NCI-H2081 treated with DMSO at 0.1 percent for 48 hours (cell line): ENCODE data around the gene NR4A3.
"Not testable (repeated sequence)": the region's sequence is repeated elsewhere in the genome, so short reads cannot be mapped to it uniquely, and the experiment has no call there.

Experiments
- DNase-seq: peaks from one replicate; lab custom pipeline; 2025; lab: John Stamatoyannopoulos, UW

NR4A3 gene

GRCh38 chr9:99834474-99834873 is 12.8 kb downstream of the NR4A3 start:
- no peak for DNase-seq

GRCh38 chr9:99835142-99835541 is 13.5 kb downstream of the NR4A3 start:
- DNase-seq = no peak

DNA sequence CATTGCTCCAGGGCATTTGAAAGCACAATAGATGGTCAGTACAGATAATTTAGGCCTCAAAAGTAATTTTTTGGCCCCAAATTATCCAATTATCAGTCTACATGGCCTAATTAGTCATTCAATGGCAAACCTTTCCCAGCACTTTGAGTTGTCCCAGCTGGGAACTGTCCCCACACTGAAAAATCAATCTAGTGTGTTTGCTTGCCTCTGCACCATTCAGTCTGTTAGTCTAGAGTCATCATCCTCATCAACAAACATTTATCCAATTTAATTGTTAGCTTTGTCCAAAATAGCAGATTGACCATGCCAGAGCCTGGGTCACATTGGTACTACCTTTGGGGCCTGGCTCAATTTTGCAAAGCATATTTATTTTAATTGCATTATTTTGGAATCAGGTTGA is 13.9 kb downstream of the NR4A3 start:
- no peak for DNase-seq

GRCh38 chr9:99840072-99840471 is 18.4 kb downstream of the NR4A3 start:
- DNase-seq = no peak

DNA sequence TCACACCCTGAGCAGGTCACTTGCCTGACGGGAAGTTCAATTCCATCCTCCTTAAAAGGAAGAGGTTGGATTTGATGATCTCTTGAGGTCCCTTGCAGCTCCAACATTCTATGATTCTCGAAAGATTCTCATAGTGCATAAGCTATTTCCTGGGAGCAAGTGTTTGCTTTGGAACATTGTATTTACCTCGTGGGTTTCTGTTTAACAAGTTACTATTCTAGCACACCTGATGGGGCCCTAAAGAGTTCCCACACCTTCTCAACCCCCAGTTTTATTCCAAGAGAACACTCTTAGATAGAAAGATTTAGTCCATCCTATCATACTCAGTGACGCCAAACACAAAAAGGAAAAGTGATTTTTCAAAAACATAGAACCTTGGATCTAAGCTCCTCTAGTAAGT is 23.4 kb downstream of the NR4A3 start:
- no peak for DNase-seq

- no peak for DNase-seq
These were observed 26.8 kb downstream of the NR4A3 start for GRCh38 chr9:99848447-99848846.

DNA sequence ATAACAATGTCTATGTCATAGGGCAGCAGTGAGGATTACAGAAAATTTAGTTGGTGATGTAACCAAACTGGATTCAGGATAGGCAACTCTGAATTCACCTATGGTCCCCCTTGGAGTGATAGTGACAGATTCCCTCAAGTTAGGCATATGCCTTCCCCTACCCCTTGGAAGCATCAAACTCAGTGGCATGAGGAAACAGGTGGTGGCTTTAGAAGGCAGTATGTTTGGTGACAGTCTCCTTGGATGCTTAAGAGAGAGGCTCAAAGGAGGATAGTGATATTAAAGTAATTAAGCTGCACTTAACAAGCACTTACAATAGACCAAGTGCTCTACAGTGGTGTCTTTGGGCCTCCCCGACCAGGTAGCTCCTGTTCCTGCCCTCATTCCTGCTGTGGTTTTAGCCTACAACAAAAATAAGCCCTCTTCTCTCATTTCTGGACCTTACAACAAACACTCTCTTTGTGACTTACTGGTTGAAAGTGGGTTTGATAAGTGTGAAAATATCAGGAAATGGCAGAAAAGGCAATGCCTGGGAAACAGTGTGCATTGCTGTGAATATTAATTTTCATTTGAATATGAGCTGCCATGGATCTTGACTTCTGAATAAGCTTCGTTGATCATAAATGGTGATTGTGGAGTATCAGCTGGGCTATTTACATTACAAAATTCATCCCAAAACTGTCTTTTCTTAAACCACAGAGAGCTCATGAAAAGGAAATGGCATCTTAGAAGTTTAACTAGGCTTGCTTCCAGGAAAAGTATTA is 29.2 kb downstream of the NR4A3 start:
- no peak for DNase-seq

DNA sequence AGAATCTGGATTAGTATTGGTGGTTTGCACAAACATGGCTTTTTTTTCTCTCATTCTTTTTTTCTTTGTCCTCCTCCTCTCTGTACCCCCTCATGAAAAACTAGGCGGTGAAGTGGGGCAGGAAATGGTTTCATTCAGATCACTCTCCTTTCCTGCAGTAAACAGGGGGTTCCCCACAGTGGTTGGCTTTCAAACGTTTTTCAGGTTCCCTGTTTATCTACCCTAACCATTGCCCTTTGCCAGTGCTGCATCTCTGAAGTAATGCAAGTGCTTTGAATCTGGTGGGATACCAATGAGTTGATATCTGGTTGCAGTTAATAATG is 29.8 kb downstream of the NR4A3 start:
- DNase-seq = no peak

DNA sequence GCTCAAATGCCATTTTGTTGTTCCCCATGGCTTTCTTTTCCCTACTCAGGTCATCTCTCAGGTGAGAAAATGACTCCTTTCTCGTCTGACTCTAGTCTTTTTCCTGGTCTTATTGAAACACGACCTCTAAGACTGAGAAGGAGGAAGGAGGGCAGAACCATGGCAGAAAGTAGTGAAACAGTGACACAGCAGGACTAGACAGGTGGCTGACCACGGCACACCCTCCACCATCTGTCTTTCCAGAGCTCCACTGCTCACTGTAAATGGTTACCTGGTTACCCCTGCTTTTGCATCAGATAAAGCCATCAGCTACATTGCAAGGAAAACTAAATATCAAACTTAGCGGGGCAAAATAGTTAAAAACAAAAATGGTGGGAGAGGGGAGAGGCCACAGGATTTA is 30.9 kb downstream of the NR4A3 start:
- DNase-seq = no peak

DNA sequence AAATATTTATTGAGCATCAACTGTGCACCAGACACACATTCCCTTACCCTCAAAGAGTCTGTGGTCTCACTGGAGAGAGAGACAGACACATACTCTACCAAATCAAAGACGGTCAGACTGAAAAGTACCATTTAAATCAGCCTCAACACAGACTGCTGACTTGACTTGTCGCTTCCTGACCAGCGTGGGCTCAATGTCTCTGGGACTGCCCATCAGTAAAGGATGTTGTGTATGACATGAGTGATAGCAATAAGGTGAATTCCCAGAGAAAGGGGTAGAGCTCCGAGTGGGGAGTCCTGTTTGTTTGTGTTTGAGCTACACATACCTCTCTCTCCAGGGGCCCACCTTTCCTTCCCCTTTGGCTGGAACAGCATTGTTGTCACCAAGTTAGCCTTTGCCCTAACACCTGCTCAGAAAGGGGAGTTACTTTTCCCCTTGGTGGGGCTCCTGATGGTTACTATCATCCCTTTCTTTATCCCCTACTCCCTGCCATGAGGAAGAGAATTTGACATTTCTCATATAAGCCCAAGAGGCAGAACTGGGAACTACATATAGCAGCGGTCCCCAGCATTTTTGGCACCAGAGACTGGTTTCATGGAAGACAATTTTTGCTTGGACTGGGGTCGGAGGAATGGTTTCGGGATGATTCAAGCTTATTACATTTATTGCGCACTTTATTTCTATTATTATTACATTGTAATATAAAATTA is 33.9 kb downstream of the NR4A3 start:
- DNase-seq = no peak

DNA sequence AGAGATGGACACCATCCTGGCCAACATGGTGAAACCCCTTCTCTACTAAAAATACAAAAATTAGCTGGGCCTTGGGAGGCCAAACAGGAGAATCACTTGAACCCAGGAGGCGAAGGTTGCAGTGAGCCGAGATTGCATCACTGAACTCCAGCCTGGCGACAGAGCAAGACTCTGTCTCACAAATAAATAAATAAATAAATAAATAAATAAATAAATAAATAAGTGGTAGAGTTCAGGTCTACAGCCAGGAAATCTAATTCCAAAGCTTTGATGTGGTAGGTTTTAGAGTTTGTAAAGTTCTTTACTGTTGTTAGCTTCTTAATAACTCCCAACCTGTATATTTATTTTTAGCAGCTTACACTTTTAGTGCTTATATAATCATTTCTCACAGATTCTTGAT is 35.9 kb downstream of the NR4A3 start:
- DNase-seq = not testable (repeated sequence)

DNA sequence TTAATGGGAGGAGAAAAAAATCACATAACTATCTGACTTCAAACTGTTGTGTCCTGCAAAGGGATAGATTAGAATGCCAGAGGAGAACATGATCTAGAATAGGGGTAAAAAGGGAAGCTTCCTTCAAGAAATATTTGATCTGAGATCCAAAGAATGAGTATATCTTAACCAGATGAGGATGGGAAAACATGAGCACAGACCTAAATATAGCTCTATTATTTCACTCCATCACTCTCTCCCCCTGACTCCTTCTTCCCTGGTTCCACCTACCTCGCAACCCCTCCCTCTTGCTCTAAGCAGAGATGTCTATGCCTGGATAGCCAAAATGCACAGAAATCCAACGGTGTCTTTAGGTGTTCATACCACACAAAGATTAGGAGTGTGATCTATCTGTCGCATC is 36.4 kb downstream of the NR4A3 start:
- no peak for DNase-seq

- no peak for DNase-seq
These were observed 37.7 kb downstream of the NR4A3 start for GRCh38 chr9:99859243-99859980.

DNA sequence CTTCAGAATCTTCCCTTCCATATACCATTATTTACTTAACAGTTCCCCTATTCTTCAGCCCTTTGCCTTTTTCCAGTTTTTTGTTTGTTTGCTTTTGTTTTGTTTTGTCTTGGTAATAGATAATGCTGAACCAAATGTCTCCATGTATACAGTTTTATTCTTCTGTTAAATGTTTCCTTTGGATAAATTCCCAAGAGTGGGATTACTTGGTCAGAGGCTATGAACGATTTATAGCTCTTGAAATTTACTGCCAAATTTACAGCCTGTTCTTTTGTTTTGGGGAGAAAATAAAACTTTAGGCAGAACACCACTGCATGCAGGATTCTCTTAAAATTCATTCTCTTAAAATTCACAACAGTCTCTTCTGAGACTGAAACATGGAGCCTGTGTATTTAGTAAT is 38.6 kb downstream of the NR4A3 start:
- no peak for DNase-seq

DNA sequence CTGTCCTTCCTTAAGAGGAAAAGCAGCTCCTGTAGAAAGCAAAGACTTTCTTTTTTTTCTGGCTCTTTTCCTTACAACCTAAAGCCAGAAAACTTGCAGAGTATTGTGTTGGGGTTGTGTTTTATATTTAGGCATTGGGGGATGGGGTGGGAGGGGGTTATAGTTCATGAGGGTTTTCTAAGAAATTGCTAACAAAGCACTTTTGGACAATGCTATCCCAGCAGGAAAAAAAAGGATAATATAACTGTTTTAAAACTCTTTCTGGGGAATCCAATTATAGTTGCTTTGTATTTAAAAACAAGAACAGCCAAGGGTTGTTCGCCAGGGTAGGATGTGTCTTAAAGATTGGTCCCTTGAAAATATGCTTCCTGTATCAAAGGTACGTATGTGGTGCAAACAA is 42.3 kb downstream of the NR4A3 start:
- no peak for DNase-seq

DNA sequence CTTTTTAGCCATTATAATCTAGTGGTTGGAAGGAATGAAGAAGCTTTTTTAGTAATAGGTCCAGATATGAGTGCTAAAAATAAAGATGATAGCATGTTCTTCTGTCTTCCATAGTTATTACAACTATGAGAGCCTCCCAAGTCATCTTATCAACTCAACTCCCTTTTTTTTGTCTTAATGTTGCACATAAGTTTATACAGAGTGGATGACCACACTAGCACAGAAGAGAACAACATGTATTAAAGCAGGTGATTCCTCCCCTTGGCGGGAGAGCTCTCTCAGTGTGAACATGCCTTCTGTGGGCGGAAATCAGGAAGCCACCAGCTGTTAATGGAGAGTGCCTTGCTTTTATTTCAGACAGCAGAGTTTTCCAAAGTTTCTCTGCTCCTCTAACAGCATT is 44.7 kb downstream of the NR4A3 start:
- DNase-seq = no peak

- no peak for DNase-seq
These were observed 45.9 kb downstream of the NR4A3 start for GRCh38 chr9:99867536-99867935.

- no peak for DNase-seq
These were observed 46.3 kb downstream of the NR4A3 start for GRCh38 chr9:99867968-99868367.

GRCh38 chr9:99868845-99869244 is 47.2 kb downstream of the NR4A3 start:
- DNase-seq = no peak

- no peak for DNase-seq
These were observed 48.4 kb downstream of the NR4A3 start for GRCh38 chr9:99870126-99870525.

- DNase-seq = no peak
These were observed 51.8 kb downstream of the NR4A3 start for GRCh38 chr9:99873531-99873930.

DNA sequence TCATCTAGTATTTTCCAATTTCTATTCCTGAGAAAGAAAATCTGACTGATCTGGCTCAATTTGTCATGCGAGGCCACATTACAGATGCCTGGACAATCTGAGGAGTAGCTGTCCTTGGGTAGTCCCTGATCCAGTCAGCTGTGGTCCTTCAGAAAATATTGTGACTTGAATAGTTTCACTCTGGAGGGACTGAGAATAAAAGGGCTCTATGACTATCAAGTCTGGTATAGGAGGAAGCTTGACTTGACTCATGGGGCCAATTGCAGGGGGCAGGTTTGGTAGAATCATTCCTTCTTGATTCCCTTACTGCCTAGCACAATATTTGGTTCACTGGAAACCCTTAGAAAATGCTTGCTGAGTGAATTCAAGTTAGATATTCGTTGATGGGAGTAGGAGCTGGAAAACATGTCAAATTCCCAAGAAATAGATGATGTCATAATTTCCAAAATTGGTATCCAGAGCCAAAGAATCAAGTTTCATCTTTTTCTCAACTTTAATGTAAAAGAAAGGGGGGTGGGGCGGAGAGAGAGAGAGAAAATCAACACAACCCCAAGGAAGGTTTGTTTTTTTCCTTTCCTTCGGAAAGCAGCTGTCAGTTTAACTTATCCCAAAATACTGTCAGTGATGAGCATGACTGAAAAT is 52.4 kb downstream of the NR4A3 start:
- DNase-seq = no peak

DNA sequence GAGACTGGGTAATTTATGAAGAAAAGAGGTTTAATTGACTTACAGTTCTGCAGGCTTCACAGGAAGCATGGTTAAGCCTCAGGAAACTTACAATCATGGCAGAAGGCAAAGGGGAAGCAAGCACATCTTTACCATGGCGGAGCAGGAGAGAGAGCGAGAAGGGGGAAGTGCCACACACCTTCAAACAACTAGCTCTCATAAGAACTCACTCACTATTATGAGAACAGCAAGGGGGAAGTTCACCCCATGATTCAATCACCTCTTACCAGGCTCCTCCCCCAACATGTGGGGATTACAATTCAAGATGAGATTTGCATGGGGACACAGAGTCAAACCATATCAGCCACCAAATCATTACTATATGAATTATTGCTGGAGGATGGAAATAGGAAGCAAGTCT is 54.5 kb downstream of the NR4A3 start:
- DNase-seq = no peak
